HepG2 (cell line): ENCODE data around the gene KLHDC1. TPM values are rescaled to one million over a fixed set of nuclear protein-coding genes. Genes with fewer than 3 reads are reported as not detected.

Experiments
- ATF7-NPFF ChIP-seq: sonication (generic); formaldehyde crosslinking; IDR thresholded peaks from 2 replicates; pipeline ENCODE4 v1.8.1; 2023; ENCODE audit warnings: mild to moderate bottlenecking, low read depth, missing genetic modification reagents, moderate library complexity
- CTCF ChIP-seq: sonication (generic); formaldehyde crosslinking; IDR thresholded peaks from 2 replicates; pipeline ENCODE4 v1.5.0; 2020; ENCODE audit warnings: mild to moderate bottlenecking, missing genetic modification reagents, moderate library complexity
- DDIT3 ChIP-seq: sonication (generic); formaldehyde crosslinking; IDR thresholded peaks from 2 replicates; pipeline ENCODE4 v1.4.0; 2020; ENCODE audit warnings: mild to moderate bottlenecking, missing genetic modification reagents
- ETS1 ChIP-seq: sonication (generic); formaldehyde crosslinking; IDR thresholded peaks from 2 replicates; pipeline ENCODE4 v1.4.0; 2020; ENCODE audit warnings: missing genetic modification reagents
- GATAD1 ChIP-seq: IDR thresholded peaks from 2 replicates; pipeline ENCODE4 v1.6.1; 2016; ENCODE audit warnings: missing genetic modification reagents, missing compliant biosample characterization
- GLMP ChIP-seq: sonication (generic); formaldehyde crosslinking; IDR thresholded peaks from 2 replicates; pipeline ENCODE4 v1.9.0; 2021; ENCODE audit warnings: missing genetic modification reagents, mild to moderate bottlenecking, borderline replicate concordance
- HDAC6 ChIP-seq: fragments of 200-600 bp; sonication (generic); IDR thresholded peaks from 2 replicates; pipeline ENCODE4 v1.7.0; 2017; ENCODE audit warnings: mild to moderate bottlenecking, antibody characterized with exemption, low read length, low read depth
- KDM2A ChIP-seq: sonication (generic); formaldehyde crosslinking; IDR thresholded peaks from 2 replicates; pipeline ENCODE4 v1.4.0; 2020; ENCODE audit warnings: low read depth, missing genetic modification reagents, borderline replicate concordance
- NFKBIZ ChIP-seq: IDR thresholded peaks from 2 replicates; pipeline ENCODE4 v1.6.1; 2018; ENCODE audit warnings: missing genetic modification reagents, missing compliant biosample characterization
- POLR2G ChIP-seq: fragments of 200-400 bp; formaldehyde crosslinking; IDR thresholded peaks from 2 replicates; pipeline ENCODE4 v1.6.1; 2018; ENCODE audit warnings: mild to moderate bottlenecking, low read depth, low read length, moderate library complexity
- RBFOX2 ChIP-seq: fragments of 200-400 bp; formaldehyde crosslinking; IDR thresholded peaks from 2 replicates; pipeline ENCODE4 v1.6.1; 2017; ENCODE audit warnings: low read depth, mild to moderate bottlenecking, low read length
- REPIN1 ChIP-seq: sonication (generic); formaldehyde crosslinking; IDR thresholded peaks from 2 replicates; pipeline ENCODE4 v1.8.0; 2022; ENCODE audit warnings: missing genetic modification reagents, low read depth, mild to moderate bottlenecking, borderline replicate concordance
- YEATS2 ChIP-seq: sonication (generic); formaldehyde crosslinking; IDR thresholded peaks from 2 replicates; pipeline ENCODE4 v1.4.0; 2020; ENCODE audit warnings: missing genetic modification reagents, borderline replicate concordance
- ZFP82 ChIP-seq: sonication (generic); formaldehyde crosslinking; IDR thresholded peaks from 2 replicates; pipeline ENCODE4 v1.5.1; 2020; ENCODE audit warnings: mild to moderate bottlenecking, missing genetic modification reagents, borderline replicate concordance
- ZMYM3 ChIP-seq: sonication (generic); formaldehyde crosslinking; IDR thresholded peaks from 2 replicates; pipeline ENCODE4 v1.5.1; 2020; ENCODE audit warnings: mild to moderate bottlenecking, missing genetic modification reagents
- ZNF101 ChIP-seq: sonication (generic); formaldehyde crosslinking; IDR thresholded peaks from 2 replicates; pipeline ENCODE4 v1.4.0; 2020; ENCODE audit warnings: mild to moderate bottlenecking, low read depth, missing genetic modification reagents, borderline replicate concordance
- ZNF12 ChIP-seq: sonication (generic); formaldehyde crosslinking; IDR thresholded peaks from 2 replicates; pipeline ENCODE4 v1.5.0; 2020; ENCODE audit warnings: missing genetic modification reagents
- ZNF18 ChIP-seq: sonication (generic); formaldehyde crosslinking; IDR thresholded peaks from 2 replicates; pipeline ENCODE4 v1.8.0; 2022; ENCODE audit warnings: mild to moderate bottlenecking, missing genetic modification reagents; ENCODE audit not compliant: insufficient replicate concordance
- ZNF234 ChIP-seq: sonication (generic); formaldehyde crosslinking; conservative IDR thresholded peaks from 2 replicates; pipeline ENCODE4 v1.5.1; 2020; ENCODE audit warnings: mild to moderate bottlenecking, missing genetic modification reagents
- ZNF329 ChIP-seq: sonication (generic); formaldehyde crosslinking; IDR thresholded peaks from 2 replicates; pipeline ENCODE4 v1.9.0; 2021; ENCODE audit warnings: low read depth, mild to moderate bottlenecking, missing genetic modification reagents
- ZNF563 ChIP-seq: sonication (generic); formaldehyde crosslinking; IDR thresholded peaks from 2 replicates; pipeline ENCODE4 v1.8.0; 2022; ENCODE audit warnings: mild to moderate bottlenecking, moderate library complexity, missing genetic modification reagents
- ZNF737 ChIP-seq: sonication (generic); formaldehyde crosslinking; IDR thresholded peaks from 2 replicates; pipeline ENCODE4 v1.5.0; 2020; ENCODE audit warnings: missing genetic modification reagents, mild to moderate bottlenecking, borderline replicate concordance
- ZNF768 ChIP-seq: sonication (generic); formaldehyde crosslinking; IDR thresholded peaks from 2 replicates; pipeline ENCODE4 v1.4.0; 2020; ENCODE audit warnings: missing genetic modification reagents
- polyA plus RNA-seq, 8 experiments: library from polyadenylated mRNA; depleted of rRNA in 3 of 8; stranded (reverse) in 7 of 8; unstranded in 1 of 8; fragments of >200 nt; fragmentation: Illumina TruSeq in 4 of 8; extraction: Trizol in 4 of 8; gene quantifications; 2 replicates each; pipeline versions ENCODE4 v1.2.1 to v1.2.3, GENCODE V29; 2011 to 2016; ENCODE audit warnings: low read depth in 4 of 8, missing spikeins in 1 of 8, mixed read lengths in 1 of 8; ENCODE audit not compliant: insufficient read depth in 1 of 8
- total RNA-seq, 5 experiments: library from RNA; depleted of rRNA; stranded (reverse); fragments of >200 nt; fragmentation: Illumina TruSeq; extraction: Trizol; gene quantifications; 2 replicates each; pipeline ENCODE4 v1.2.3, GENCODE V29; 2016; ENCODE audit warnings: low read depth in 1 of 5

The KLHDC1 gene
- total and polyA plus RNA-seq, 2 of the 13 experiments (the other 11 are each of a cell fraction or from before 2014, with no cell fraction given) = 0.11 TPM; not detected in 1

GRCh38 chr14:49687942-49688700 lies 4.8 kb upstream of the KLHDC1 start, which contains the start of gene POLE2 (continued):
- 0 out of 2 replicates have a peak, but pooled peaks have one; percentile 69 for TF ChIP-seq ETS1
- TF ChIP-seq ZNF12 (CRISPR knock-in tag) = no peak; the same call in none of the 2 replicates
- peak; percentile 79 for TF ChIP-seq POLR2G
- TF ChIP-seq ZNF329 = peak; percentile 87
- peak; percentile 86; the same call in 1 of the 2 replicates for TF ChIP-seq ZNF563 (CRISPR knock-in tag)
- peak; percentile 36 for TF ChIP-seq CTCF (CRISPR knock-in tag)
- no peak for TF ChIP-seq DDIT3 (CRISPR knock-in tag)
- peak; percentile 94; the same call in 1 of the 2 replicates for TF ChIP-seq ATF7-NPFF
- peak; percentile 83 for TF ChIP-seq ZNF18 (CRISPR knock-in tag)
- TF ChIP-seq ZNF768 (CRISPR knock-in tag) = no peak
- no peak for TF ChIP-seq HDAC6
- 0 out of 2 replicates have a peak, but pooled peaks have one; percentile 31 for TF ChIP-seq ZFP82 (CRISPR knock-in tag)
- TF ChIP-seq RBFOX2 = peak; percentile 89
- TF ChIP-seq GATAD1 (CRISPR knock-in tag) = peak; percentile 44; the same call in 1 of the 2 replicates
- TF ChIP-seq KDM2A (CRISPR knock-in tag) = peak; percentile 75; the same call in 1 of the 2 replicates
- TF ChIP-seq ZNF737 = no peak
- TF ChIP-seq ZMYM3 (CRISPR knock-in tag) = no peak
- TF ChIP-seq ZNF234 (CRISPR knock-in tag) = peak; percentile 98
- peak; percentile 58; the same call in 1 of the 2 replicates for TF ChIP-seq YEATS2 (CRISPR knock-in tag)
- peak; percentile 78; the same call in 1 of the 2 replicates for TF ChIP-seq REPIN1 (CRISPR knock-in tag)
- no peak for TF ChIP-seq GLMP (CRISPR knock-in tag)
- no peak for TF ChIP-seq NFKBIZ
- peak; percentile 58; the same call in 1 of the 2 replicates for TF ChIP-seq ZNF101 (CRISPR knock-in tag)
